Activated B cell treated with CpG ODN at 0.5 μM for 24 hours (primary cell): ENCODE results near the gene SMIM1. TPM values are rescaled to one million over a fixed set of nuclear protein-coding genes. Genes with fewer than 3 reads are reported as not detected.
"Not testable (repeated sequence)": the region's sequence is repeated elsewhere in the genome, so short reads cannot be mapped to it uniquely, and the experiment has no call there.

ENCODE experiments used
- ATAC-seq: fragments of 200-7000 bp; cut with Tn5 transposase; one replicate; pipeline ENCODE4 v1.10.0; 2021; ENCODE audit warnings: low read depth, mild to moderate bottlenecking, moderate library complexity
- CTCF ChIA-PET: fragments of 350-600 bp; sonication (Branson Sonifier 250); formaldehyde crosslinking; loops from one replicate; lab custom pipeline; 2021; ENCODE audit warnings: antibody characterized with exemption; lab: Charles Lee
- POLR2A ChIA-PET: fragments of 350-600 bp; sonication (Branson Sonifier 250); formaldehyde crosslinking; loops from one replicate; lab custom pipeline; 2021; ENCODE audit warnings: antibody characterized with exemption; lab: Charles Lee
- DNase-seq: peaks from one replicate; pipeline ENCODE4 v3.0.0; 2022
- H3K27ac Mint-ChIP-seq: one replicate; pipeline ENCODE4 v1.8.0; 2020; ENCODE audit warnings: mixed read lengths
- H3K27me3 Mint-ChIP-seq: one replicate; pipeline ENCODE4 v1.8.0; 2021; ENCODE audit warnings: mixed read lengths
- H3K36me3 Mint-ChIP-seq: one replicate; pipeline ENCODE4 v1.8.0; 2021; ENCODE audit warnings: low read depth, mixed read lengths
- H3K4me1 Mint-ChIP-seq: one replicate; pipeline ENCODE4 v1.8.0; 2021; ENCODE audit warnings: mixed read lengths
- H3K4me3 Mint-ChIP-seq: one replicate; pipeline ENCODE4 v1.8.0; 2020; ENCODE audit warnings: mild to moderate bottlenecking, mixed read lengths
- H3K9me3 Mint-ChIP-seq: one replicate; pipeline ENCODE4 v1.8.0; 2020; ENCODE audit warnings: mixed read lengths
- CTCF ChIP-seq: fragments of 200-600 bp; IDR thresholded peaks from one replicate; pipeline ENCODE4 v1.8.0; 2022; ENCODE audit warnings: antibody characterized with exemption, mild to moderate bottlenecking
- intact Hi-C: fragments of 100-400 bp; cut with micrococcal nuclease; formaldehyde crosslinking; loops from one replicate; pipeline ENCODE4 v1.15.1; 2024
- total RNA-seq: library from RNA; stranded (reverse); gene quantifications from 2 replicates; pipeline ENCODE4 v1.2.3, GENCODE V29; 2022

SMIM1 gene
- total RNA-seq, 1 donor from 2014 or later = 3.8 TPM

DNA sequence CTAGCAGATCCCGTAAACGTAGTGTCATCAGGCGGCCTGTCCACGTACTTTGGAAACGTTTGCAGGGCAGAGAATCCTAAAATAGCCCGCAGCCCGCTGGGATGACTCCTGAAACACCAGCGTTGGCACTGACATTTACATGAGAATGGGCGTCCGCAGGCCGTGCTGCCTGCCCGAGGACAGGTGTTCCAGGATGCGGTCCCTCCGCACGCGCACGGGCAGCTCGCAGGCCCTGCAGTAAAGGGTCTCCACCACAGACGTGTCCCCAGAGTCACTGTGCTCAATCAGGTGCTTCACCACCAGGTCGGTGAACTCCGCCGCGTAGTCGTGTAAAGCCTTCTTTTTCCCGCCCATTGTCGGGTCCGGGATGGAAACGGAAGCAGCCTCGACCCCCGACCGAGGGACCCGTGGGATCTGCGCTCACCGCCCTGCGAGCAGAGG is 26.1 kb upstream of the SMIM1 start:
- H3K4me1 Mint-ChIP-seq = peaks cover 29% of the 10 kb centered on the region
- peaks cover 28% of the 10 kb centered on the region for H3K36me3 Mint-ChIP-seq
- CTCF ChIA-PET = no interaction called here

DNA sequence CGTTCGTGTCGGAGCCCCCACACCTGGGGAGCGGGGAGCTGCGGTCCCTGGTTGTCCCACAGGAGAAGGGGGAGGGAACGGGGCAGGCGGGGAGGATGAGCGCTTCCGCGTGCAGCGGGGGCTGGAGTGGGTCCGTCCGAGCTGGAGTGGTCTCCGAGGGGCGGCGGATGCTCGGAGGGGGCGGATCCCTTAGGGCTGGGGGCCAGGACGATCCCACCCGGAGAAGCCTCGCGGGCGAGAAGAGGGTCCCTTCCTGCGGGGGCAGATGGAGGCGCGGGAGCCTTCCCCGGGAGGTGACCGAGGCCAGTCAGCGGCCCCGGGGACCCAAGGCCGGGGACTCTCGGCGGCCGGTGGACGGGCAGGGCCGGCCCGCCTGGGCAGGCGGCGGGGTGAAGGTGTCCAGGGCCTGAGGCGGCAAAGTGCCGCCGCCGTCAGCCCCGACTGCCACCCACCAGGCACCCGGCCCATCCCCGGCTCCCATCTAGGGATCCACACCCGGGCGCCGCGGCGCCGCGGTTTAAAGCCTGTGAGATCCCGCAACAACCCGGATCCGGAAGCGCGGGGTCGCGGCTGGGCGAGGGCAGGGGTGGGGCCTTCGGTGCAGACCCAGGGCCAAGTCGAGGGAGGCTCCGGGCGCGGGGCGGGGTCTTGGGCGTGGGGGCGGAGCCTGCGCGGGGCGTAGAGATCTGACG is 25.6 kb upstream of the SMIM1 start:
- peak overlapping the region; percentile 82 for H3K4me3 Mint-ChIP-seq
- no peaks in the 10 kb centered on the region for H3K27me3 Mint-ChIP-seq

More for the DNA sequence above, 26.1 kb upstream of the SMIM1 start:
- intact Hi-C loops = no loop called here
- ATAC-seq (peak; percentile 22), DNase-seq (no peak)
- POLR2A ChIA-PET = interaction anchor here (0.6 kb wide), 1 partner anchor 27 kb away, joined by 3 read pairs; no protein-coding TSS in a partner anchor
- Mint-ChIP-seq H3K27ac (peak overlapping the region; percentile 61), H3K4me3 (peak overlapping the region; percentile 82), H3K9me3 (no peaks in the 10 kb centered on the region), H3K27me3 (no peaks in the 10 kb centered on the region)
- TF ChIP-seq CTCF = no peak

DNA sequence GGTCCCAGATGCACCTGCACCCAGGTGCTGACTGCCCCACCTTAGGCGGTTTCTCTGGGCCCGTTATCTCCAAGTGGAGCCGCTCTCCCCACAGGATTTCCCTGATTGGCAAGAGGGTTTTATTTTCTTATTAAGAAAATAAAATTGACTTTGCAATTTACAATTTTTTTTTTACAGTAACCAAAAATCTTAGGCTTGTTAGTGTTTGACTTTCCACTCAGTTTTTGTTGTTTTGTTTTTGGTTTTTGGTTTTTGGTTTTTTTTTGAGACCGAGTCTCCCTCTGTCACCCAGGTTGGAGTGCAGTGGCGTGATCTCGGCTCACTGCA is 25.1 kb upstream of the SMIM1 start:
- peaks cover 29% of the 10 kb centered on the region for H3K4me1 Mint-ChIP-seq
- ATAC-seq = no peak
- H3K27ac Mint-ChIP-seq = no peak overlapping the region
- CTCF ChIA-PET = no interaction called here
- peak overlapping the region; percentile 73 for H3K4me3 Mint-ChIP-seq
- intact Hi-C loops = loop anchor here (1.0 kb wide), 2 partner anchors 25 to 49 kb away; partner anchors contain the start of genes LRRC47 and SMIM1
- H3K9me3 Mint-ChIP-seq = no peaks in the 10 kb centered on the region
- POLR2A ChIA-PET = interaction anchor here (0.6 kb wide), 1 partner anchor 18 kb away, joined by 3 read pairs; no protein-coding TSS in a partner anchor
- H3K27me3 Mint-ChIP-seq = peaks cover 2% of the 10 kb centered on the region
- DNase-seq = no peak
- H3K36me3 Mint-ChIP-seq = peaks cover 17% of the 10 kb centered on the region
- TF ChIP-seq CTCF = no peak

More for the DNA sequence above, 25.6 kb upstream of the SMIM1 start:
- ATAC-seq = peak; percentile 98
- H3K36me3 Mint-ChIP-seq = peaks cover 22% of the 10 kb centered on the region
- CTCF ChIA-PET = no interaction called here
- intact Hi-C loops = loop anchor here (1.0 kb wide), 2 partner anchors 25 to 49 kb away; partner anchors contain the start of genes LRRC47 and SMIM1
- peak overlapping the region; percentile 61 for H3K27ac Mint-ChIP-seq
- peaks cover 29% of the 10 kb centered on the region for H3K4me1 Mint-ChIP-seq
- no peaks in the 10 kb centered on the region for H3K9me3 Mint-ChIP-seq
- no peak for TF ChIP-seq CTCF
- POLR2A ChIA-PET = interaction anchor here (0.6 kb wide), 2 partner anchors 18 to 27 kb away, joined by 3 read pairs; no protein-coding TSS in a partner anchor
- peak; percentile 83 for DNase-seq

- CTCF ChIA-PET = no interaction called here
- Mint-ChIP-seq H3K4me3 (peak overlapping the region; percentile 73), H3K27ac (no peak overlapping the region), H3K9me3 (no peaks in the 10 kb centered on the region), H3K36me3 (peaks cover 14% of the 10 kb centered on the region), H3K27me3 (peaks cover 2% of the 10 kb centered on the region), H3K4me1 (peaks cover 29% of the 10 kb centered on the region)
- intact Hi-C loops = loop anchor here (1.0 kb wide), 2 partner anchors 24 to 48 kb away; partner anchors contain the start of genes LRRC47 and SMIM1
- no peak for ATAC-seq
- POLR2A ChIA-PET = no interaction called here
- no peak for DNase-seq
- TF ChIP-seq CTCF = no peak
Measured at GRCh38 chr1:3747903-3748302, 24.6 kb upstream of the SMIM1 start.

- CTCF ChIA-PET = not testable (repeated sequence)
Measured at GRCh38 chr1:3748316-3748900, 24.1 kb upstream of the SMIM1 start.

More at GRCh38 chr1:3748316-3748900, 24.1 kb upstream of the SMIM1 start:
- POLR2A ChIA-PET, H3K27ac Mint-ChIP-seq, H3K9me3 Mint-ChIP-seq, H3K4me3 Mint-ChIP-seq, ATAC-seq, H3K27me3 Mint-ChIP-seq, DNase-seq, intact Hi-C loops: not testable (repeated sequence)
- Mint-ChIP-seq H3K4me1 (peaks cover 29% of the 10 kb centered on the region), H3K36me3 (peaks cover 11% of the 10 kb centered on the region)
